Astrocyte (in vitro differentiated cells and primary cell): ENCODE results near the gene SGMS2. TPM values are rescaled to one million over a fixed set of nuclear protein-coding genes. Genes with fewer than 3 reads are reported as not detected.

ENCODE experiments used
- DNase-seq: peaks from one replicate; pipeline ENCODE4 v3.0.0-alpha.2; 2010; ENCODE audit warnings: low read depth
- FAIRE-seq: peaks from 2 replicates; lab custom pipeline; 2011; peaks lifted over from hg19 to GRCh38; lab: Jason Lieb, UNC
- H2AFZ ChIP-seq: 2 replicates; pipeline ENCODE4 v1.6.0; 2012; ENCODE audit warnings: low read depth, low read length, inconsistent platforms
- H3K27ac ChIP-seq: 2 replicates; pipeline ENCODE4 v1.5.1; 2011; ENCODE audit warnings: low read depth, low read length, inconsistent platforms
- H3K27me3 ChIP-seq: 2 replicates; pipeline ENCODE4 v1.6.0; 2011; ENCODE audit warnings: low read length, inconsistent platforms; ENCODE audit not compliant: insufficient read depth
- H3K36me3 ChIP-seq: 2 replicates; pipeline ENCODE4 v1.5.1; 2011; ENCODE audit warnings: low read length, inconsistent platforms; ENCODE audit not compliant: insufficient read depth
- H3K4me1 ChIP-seq: 2 replicates; pipeline ENCODE4 v1.5.1; 2011; ENCODE audit warnings: low read length, inconsistent platforms; ENCODE audit not compliant: insufficient read depth
- H3K4me2 ChIP-seq: 2 replicates; pipeline ENCODE4 v1.6.0; 2012; ENCODE audit warnings: low read length, inconsistent platforms
- H3K4me3 ChIP-seq: 2 replicates; pipeline ENCODE4 v1.5.1; 2011; ENCODE audit warnings: low read depth, mild to moderate bottlenecking, low read length, inconsistent platforms; ENCODE audit not compliant: insufficient read depth
- H3K79me2 ChIP-seq: 2 replicates; pipeline ENCODE4 v1.6.0; 2012; ENCODE audit warnings: mild to moderate bottlenecking, low read length, inconsistent platforms; ENCODE audit not compliant: insufficient read depth
- H3K9ac ChIP-seq: 2 replicates; pipeline ENCODE4 v1.6.0; 2012; ENCODE audit warnings: mild to moderate bottlenecking, low read length, inconsistent platforms
- H3K9me3 ChIP-seq: 2 replicates; pipeline ENCODE4 v1.5.1; 2012; ENCODE audit warnings: low read depth, mild to moderate bottlenecking, low read length, inconsistent platforms; ENCODE audit not compliant: insufficient read depth
- H4K20me1 ChIP-seq: 2 replicates; pipeline ENCODE4 v1.6.0; 2012; ENCODE audit warnings: low read length, inconsistent platforms; ENCODE audit not compliant: insufficient read depth
- H3K27ac Mint-ChIP-seq: one replicate; pipeline ENCODE4 v1.8.0; 2021; ENCODE audit warnings: mild to moderate bottlenecking, mixed read lengths; ENCODE audit not compliant: unreplicated experiment
- H3K27me3 Mint-ChIP-seq: one replicate; pipeline ENCODE4 v1.8.0; 2021; ENCODE audit warnings: low read depth, mixed read lengths; ENCODE audit not compliant: unreplicated experiment
- H3K36me3 Mint-ChIP-seq: one replicate; pipeline ENCODE4 v1.8.0; 2021; ENCODE audit warnings: low read depth, mixed read lengths; ENCODE audit not compliant: unreplicated experiment
- H3K4me1 Mint-ChIP-seq: one replicate; pipeline ENCODE4 v1.8.0; 2021; ENCODE audit warnings: low read depth, mixed read lengths; ENCODE audit not compliant: unreplicated experiment
- H3K4me3 Mint-ChIP-seq: one replicate; pipeline ENCODE4 v1.8.0; 2021; ENCODE audit warnings: mild to moderate bottlenecking, moderate library complexity, mixed read lengths; ENCODE audit not compliant: unreplicated experiment
- H3K9me3 Mint-ChIP-seq: one replicate; pipeline ENCODE4 v1.8.0; 2021; ENCODE audit warnings: mild to moderate bottlenecking, mixed read lengths; ENCODE audit not compliant: unreplicated experiment
- CTCF ChIP-seq: IDR thresholded peaks from 2 replicates; pipeline ENCODE4 v1.5.1; 2011; ENCODE audit warnings: low read depth, mild to moderate bottlenecking, inconsistent platforms, low read length, moderate library complexity; ENCODE audit not compliant: insufficient read depth
- EZH2 ChIP-seq: IDR thresholded peaks from 2 replicates; pipeline ENCODE4 v1.6.1; 2012; ENCODE audit warnings: mild to moderate bottlenecking, low read length, inconsistent platforms; ENCODE audit not compliant: insufficient read depth
- total RNA-seq: library from RNA; stranded (reverse); gene quantifications from 2 replicates; pipeline ENCODE4 v1.2.1, GENCODE V29; 2021

The SGMS2 gene
- total RNA-seq, 1 donor from 2014 or later, result 48.1 TPM

- Histone ChIP-seq H4K20me1 (no peaks in the 10 kb centered on the region), H3K79me2 (no peaks in the 10 kb centered on the region), H3K9ac (no peak overlapping the region), H3K27ac (no peak overlapping the region), H2AFZ (no peak overlapping the region), H3K4me3 (no peak overlapping the region), H3K4me1 (no peaks in the 10 kb centered on the region), H3K36me3 (no peaks in the 10 kb centered on the region), H3K9me3 (no peaks in the 10 kb centered on the region), H3K27me3 (no peaks in the 10 kb centered on the region), H3K4me2 (no peak overlapping the region)
- Mint-ChIP-seq H3K36me3 (peaks cover 4% of the 10 kb centered on the region), H3K4me1 (no peaks in the 10 kb centered on the region), H3K4me3 (no peak overlapping the region), H3K27ac (no peak overlapping the region), H3K9me3 (peaks cover 6% of the 10 kb centered on the region), H3K27me3 (no peaks in the 10 kb centered on the region)
- DNase-seq, result no peak
- FAIRE-seq, result no peak
- no peak for TF ChIP-seq CTCF
- no peak for TF ChIP-seq EZH2
These were observed 90.5 kb downstream of the SGMS2 start for GRCh38 chr4:107915220-107915619.

- H3K9me3 Mint-ChIP-seq, result peaks cover 6% of the 10 kb centered on the region
- H3K27me3 Mint-ChIP-seq, result no peaks in the 10 kb centered on the region
- Histone ChIP-seq H3K4me1 (no peaks in the 10 kb centered on the region), H3K4me3 (no peak overlapping the region), H3K79me2 (no peaks in the 10 kb centered on the region), H4K20me1 (no peaks in the 10 kb centered on the region), H3K9me3 (no peaks in the 10 kb centered on the region), H3K27me3 (no peaks in the 10 kb centered on the region), H3K27ac (no peak overlapping the region), H3K9ac (no peak overlapping the region), H3K36me3 (no peaks in the 10 kb centered on the region), H2AFZ (no peak overlapping the region), H3K4me2 (no peak overlapping the region)
- FAIRE-seq (no peak), DNase-seq (no peak)
- no peak for TF ChIP-seq EZH2
- no peak for TF ChIP-seq CTCF
- H3K4me1 Mint-ChIP-seq, result no peaks in the 10 kb centered on the region
- H3K27ac Mint-ChIP-seq, result no peak overlapping the region
- peaks cover 4% of the 10 kb centered on the region for H3K36me3 Mint-ChIP-seq
- H3K4me3 Mint-ChIP-seq, result no peak overlapping the region
These were observed 91.9 kb downstream of the SGMS2 start for GRCh38 chr4:107916623-107917022.

- Mint-ChIP-seq H3K4me3 (no peak overlapping the region), H3K4me1 (no peaks in the 10 kb centered on the region), H3K27ac (no peak overlapping the region), H3K36me3 (peaks cover 4% of the 10 kb centered on the region), H3K27me3 (no peaks in the 10 kb centered on the region), H3K9me3 (peaks cover 6% of the 10 kb centered on the region)
- Histone ChIP-seq H3K9me3 (no peaks in the 10 kb centered on the region), H3K27ac (no peak overlapping the region), H3K79me2 (no peaks in the 10 kb centered on the region), H3K4me1 (no peaks in the 10 kb centered on the region), H4K20me1 (no peaks in the 10 kb centered on the region), H3K4me3 (no peak overlapping the region), H3K27me3 (no peaks in the 10 kb centered on the region), H2AFZ (no peak overlapping the region), H3K36me3 (no peaks in the 10 kb centered on the region), H3K4me2 (no peak overlapping the region), H3K9ac (no peak overlapping the region)
- no peak for FAIRE-seq
- DNase-seq, result no peak
- TF ChIP-seq EZH2 (no peak), CTCF (no peak)
These were observed 92.8 kb downstream of the SGMS2 start for GRCh38 chr4:107917500-107917899.
